OCI-LY3 (cell line): Measurements from ENCODE around the gene RSBN1L.

Source experiments
- H2AFZ ChIP-seq: fragments of 200-600, 300-600 bp; shearing (Covaris generic); 2 replicates; pipeline ENCODE4 v1.6.0; 2014; ENCODE audit warnings: antibody characterized with exemption, low read depth, low read length
- H3K27ac ChIP-seq: fragments of 200-600, 300-600 bp; sonication (generic); 2 replicates; pipeline ENCODE4 v1.5.1; 2014; ENCODE audit warnings: mild to moderate bottlenecking, low read length, moderate library complexity, mixed read lengths
- H3K27me3 ChIP-seq: fragments of 200-600, 300-600 bp; sonication (generic); 2 replicates; pipeline ENCODE4 v1.6.1; 2014; ENCODE audit warnings: low read depth, low read length, mixed read lengths
- H3K36me3 ChIP-seq: fragments of 200-600, 300-600 bp; sonication (generic); replicated peaks from 2 replicates; pipeline ENCODE3; 2014; ENCODE audit warnings: low read depth, low read length, mixed read lengths
- H3K4me1 ChIP-seq: fragments of 300-600, 200-600 bp; sonication (generic); 2 replicates; pipeline ENCODE4 v1.6.1; 2014; ENCODE audit warnings: low read length, mixed read lengths
- H3K4me2 ChIP-seq: fragments of 200-600, 300-600 bp; sonication (generic); 2 replicates; pipeline ENCODE4 v1.6.1; 2014; ENCODE audit warnings: low read length, mixed read lengths
- H3K4me3 ChIP-seq: fragments of 300-600, 200-600 bp; sonication (generic); 2 replicates; pipeline ENCODE4 v1.5.1; 2014; ENCODE audit warnings: antibody characterized with exemption, mild to moderate bottlenecking, low read length, moderate library complexity
- H3K79me2 ChIP-seq: fragments of 300-600, 200-600 bp; shearing (Covaris generic); 2 replicates; pipeline ENCODE4 v1.6.1; 2014; ENCODE audit warnings: mild to moderate bottlenecking, low read length, mixed read lengths
- H3K9ac ChIP-seq: fragments of 300-600, 200-600 bp; shearing (Covaris generic); 2 replicates; pipeline ENCODE4 v1.6.0; 2014; ENCODE audit warnings: mild to moderate bottlenecking, low read length, moderate library complexity
- H3K9me3 ChIP-seq: fragments of 200-600, 300-600 bp; shearing (Covaris generic); 2 replicates; pipeline ENCODE4 v1.6.1; 2014; ENCODE audit warnings: low read length, mixed read lengths; ENCODE audit not compliant: insufficient read depth
- H4K20me1 ChIP-seq: fragments of 200-600, 300-600 bp; sonication (generic); 2 replicates; pipeline ENCODE4 v1.6.1; 2016; ENCODE audit warnings: low read length, mixed read lengths; ENCODE audit not compliant: insufficient read depth
- CTCF ChIP-seq: fragments of 200-600, 300-600 bp; sonication (generic); IDR thresholded peaks from 2 replicates; pipeline ENCODE4 v1.5.1; 2014; ENCODE audit warnings: antibody characterized with exemption, low read length, low read depth
- EZH2phosphoT487 ChIP-seq: fragments of 200-600 bp; shearing (Covaris generic); IDR thresholded peaks from 2 replicates; pipeline ENCODE4 v1.6.1; 2018; ENCODE audit warnings: antibody characterized with exemption, mixed run types, low read depth

Gene RSBN1L

GRCh38 chr7:77786741-77787140 is 90.5 kb downstream of the RSBN1L start:
- no peaks in the 10 kb centered on the region for H3K9me3 ChIP-seq
- H2AFZ ChIP-seq, result no peak overlapping the region
- no peaks in the 10 kb centered on the region for H3K79me2 ChIP-seq
- TF ChIP-seq EZH2phosphoT487, result no peak
- TF ChIP-seq CTCF, result no peak
- H3K36me3 ChIP-seq, result peaks cover 17% of the 10 kb centered on the region
- H3K4me1 ChIP-seq, result peaks cover 5% of the 10 kb centered on the region
- H4K20me1 ChIP-seq, result no peaks in the 10 kb centered on the region
- H3K4me2 ChIP-seq, result no peak overlapping the region
- H3K27ac ChIP-seq, result no peak overlapping the region
- no peak overlapping the region for H3K4me3 ChIP-seq
- no peak overlapping the region for H3K9ac ChIP-seq
- no peaks in the 10 kb centered on the region for H3K27me3 ChIP-seq

DNA sequence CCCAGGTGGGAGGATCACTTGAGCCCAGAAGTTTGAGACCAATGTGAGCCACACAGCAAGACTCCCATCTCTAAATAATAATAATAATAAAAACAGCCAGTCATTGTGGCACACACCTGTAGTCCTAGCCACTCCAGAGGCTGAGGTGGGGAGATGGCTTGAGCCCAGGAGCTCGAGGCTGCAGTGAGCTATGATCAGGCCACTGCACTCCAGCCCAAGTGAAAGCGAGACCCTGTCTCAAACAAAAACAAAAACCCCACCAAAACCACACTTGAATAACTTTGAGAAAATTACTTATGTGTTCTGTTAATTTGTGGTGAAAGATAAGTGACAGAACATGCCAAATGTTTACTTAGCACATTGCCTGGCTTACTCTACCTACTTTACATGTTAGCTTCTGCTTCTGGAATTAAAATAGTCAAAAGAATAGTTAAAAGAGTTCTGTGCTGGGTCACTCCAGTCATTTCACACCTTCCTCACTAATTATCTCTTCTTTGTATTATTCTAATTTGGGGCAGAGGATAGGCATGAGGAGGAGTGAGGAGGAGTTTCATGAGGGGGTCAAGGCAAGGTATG is 92.2 kb downstream of the RSBN1L start:
- Histone ChIP-seq H3K9ac (no peak overlapping the region), H3K27ac (no peak overlapping the region), H2AFZ (no peak overlapping the region), H3K4me2 (no peak overlapping the region), H3K79me2 (no peaks in the 10 kb centered on the region), H3K36me3 (peaks cover 20% of the 10 kb centered on the region), H4K20me1 (no peaks in the 10 kb centered on the region), H3K4me3 (no peak overlapping the region), H3K27me3 (no peaks in the 10 kb centered on the region), H3K4me1 (peaks cover 5% of the 10 kb centered on the region), H3K9me3 (no peaks in the 10 kb centered on the region)
- no peak for TF ChIP-seq CTCF
- no peak for TF ChIP-seq EZH2phosphoT487

DNA sequence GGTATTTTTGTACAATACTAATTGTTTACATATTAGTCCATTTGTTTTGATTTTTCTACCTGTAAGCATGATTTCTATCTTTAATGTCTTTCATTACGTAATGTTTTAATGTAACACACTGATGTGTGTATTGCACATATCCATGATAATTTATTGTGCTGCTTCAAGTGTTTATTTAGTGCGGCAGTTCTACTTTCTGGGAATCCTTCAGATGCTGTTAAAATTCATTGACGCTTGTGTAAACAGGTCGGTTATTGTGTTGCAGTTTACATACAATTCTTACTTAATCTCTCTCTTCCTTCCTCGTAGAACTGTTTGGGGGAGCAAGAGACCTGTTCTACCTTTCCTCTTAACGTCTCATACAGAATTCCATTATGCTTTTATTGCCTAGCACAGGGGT is 95.1 kb downstream of the RSBN1L start:
- no peaks in the 10 kb centered on the region for H3K27me3 ChIP-seq
- no peaks in the 10 kb centered on the region for H3K79me2 ChIP-seq
- no peak overlapping the region for H3K4me3 ChIP-seq
- no peak for TF ChIP-seq EZH2phosphoT487
- no peak for TF ChIP-seq CTCF
- no peaks in the 10 kb centered on the region for H3K9me3 ChIP-seq
- H4K20me1 ChIP-seq, result no peaks in the 10 kb centered on the region
- H3K4me1 ChIP-seq, result peaks cover 5% of the 10 kb centered on the region
- H3K9ac ChIP-seq, result no peak overlapping the region
- no peak overlapping the region for H2AFZ ChIP-seq
- no peak overlapping the region for H3K27ac ChIP-seq
- no peak overlapping the region for H3K4me2 ChIP-seq
- H3K36me3 ChIP-seq, result peaks cover 13% of the 10 kb centered on the region

GRCh38 chr7:77791956-77792355 is 95.7 kb downstream of the RSBN1L start:
- H3K9ac ChIP-seq, result no peak overlapping the region
- peaks cover 12% of the 10 kb centered on the region for H3K36me3 ChIP-seq
- H3K27ac ChIP-seq, result no peak overlapping the region
- no peak for TF ChIP-seq EZH2phosphoT487
- no peak for TF ChIP-seq CTCF
- H4K20me1 ChIP-seq, result no peaks in the 10 kb centered on the region
- peaks cover 3% of the 10 kb centered on the region; the same call in 1 of the 2 replicates for H3K79me2 ChIP-seq
- H3K4me1 ChIP-seq, result peaks cover 12% of the 10 kb centered on the region
- H3K4me2 ChIP-seq, result no peak overlapping the region
- H3K4me3 ChIP-seq, result no peak overlapping the region
- no peak overlapping the region for H2AFZ ChIP-seq
- H3K27me3 ChIP-seq, result no peaks in the 10 kb centered on the region
- no peaks in the 10 kb centered on the region for H3K9me3 ChIP-seq
